Muscle of leg (tissue), 11 donors: ENCODE results near the gene SYT1. TPM values are rescaled to one million over a fixed set of nuclear protein-coding genes. Genes with fewer than 3 reads are reported as not detected.

Experiments
- DNase-seq: peaks from one replicate; pipeline ENCODE4 v3.0.0; 2013
- H3K27ac ChIP-seq: one replicate; pipeline ENCODE4 v1.5.1; 2013; ENCODE audit warnings: mild to moderate bottlenecking, low read length, control low read depth
- H3K27me3 ChIP-seq: one replicate; pipeline ENCODE4 v1.6.1; 2013; ENCODE audit warnings: low read length; ENCODE audit not compliant: control insufficient read depth, insufficient read depth
- H3K36me3 ChIP-seq: one replicate; pipeline ENCODE4 v1.6.1; 2013; ENCODE audit warnings: low read length; ENCODE audit not compliant: control insufficient read depth, insufficient read depth
- H3K4me1 ChIP-seq: one replicate; pipeline ENCODE4 v1.6.1; 2013; ENCODE audit warnings: low read length; ENCODE audit not compliant: control insufficient read depth, insufficient read depth
- H3K4me3 ChIP-seq: one replicate; pipeline ENCODE4 v1.5.1; 2013; ENCODE audit warnings: low read length, control low read depth
- H3K9me3 ChIP-seq: replicated peaks from 2 replicates; pipeline ENCODE4 v1.6.1; 2013; ENCODE audit warnings: low read depth, low read length; ENCODE audit not compliant: control insufficient read depth
- WGBS: methylation state at CpG from one replicate; pipeline ENCODE4 v1.1.5; 2013; ENCODE audit warnings: missing lambda C conversion rate; ENCODE audit not compliant: insufficient coverage; 5-methylcytosine and 5-hydroxymethylcytosine counted together
- polyA plus RNA-seq, 8 donors: library from polyadenylated mRNA; unstranded; fragments of 120-200 nt; gene quantifications; one replicate each; pipeline versions ENCODE4 v1.2.1 to v1.2.3, GENCODE V29; 2013; ENCODE audit warnings: inconsistent platforms in 1 of 8, low replicate concordance in 1 of 8; ENCODE audit not compliant: insufficient read length in 8 of 8, insufficient read depth in 1 of 8
- total RNA-seq: library from RNA; stranded (reverse); fragments of 120-200 nt; gene quantifications from one replicate; pipeline ENCODE4 v1.2.4, GENCODE V29; 2013

Gene SYT1
- total and polyA plus RNA-seq, 9 donors: 1.1 to 2.5 (median 1.8) TPM

DNA sequence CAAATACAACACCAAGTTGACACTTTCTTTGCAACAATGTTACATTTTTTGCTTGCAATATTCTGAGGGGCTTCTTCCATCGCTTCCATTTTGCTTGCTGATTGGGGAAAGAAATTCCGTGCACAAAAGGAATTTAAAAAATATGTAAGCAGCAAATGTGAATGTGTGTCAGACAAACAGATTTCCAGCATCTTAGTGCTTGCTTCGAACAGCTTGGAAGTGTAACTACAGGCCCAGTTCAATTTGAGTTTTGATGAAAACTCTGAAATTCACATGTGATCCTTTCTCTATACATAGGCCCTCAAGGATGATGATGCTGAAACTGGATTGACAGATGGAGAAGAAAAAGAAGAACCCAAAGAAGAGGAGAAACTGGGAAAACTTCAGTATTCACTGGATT, 427.1 kb downstream of the SYT1 start:
- Histone ChIP-seq H3K4me3 (no peak overlapping the region), H3K27ac (no peak overlapping the region), H3K36me3 (no peaks in the 10 kb centered on the region), H3K9me3 (no peaks in the 10 kb centered on the region), H3K4me1 (no peaks in the 10 kb centered on the region), H3K27me3 (no peaks in the 10 kb centered on the region)
- WGBS: 86% methylated on average over 1 of the region's 3 CpGs
- DNase-seq: no peak

DNA sequence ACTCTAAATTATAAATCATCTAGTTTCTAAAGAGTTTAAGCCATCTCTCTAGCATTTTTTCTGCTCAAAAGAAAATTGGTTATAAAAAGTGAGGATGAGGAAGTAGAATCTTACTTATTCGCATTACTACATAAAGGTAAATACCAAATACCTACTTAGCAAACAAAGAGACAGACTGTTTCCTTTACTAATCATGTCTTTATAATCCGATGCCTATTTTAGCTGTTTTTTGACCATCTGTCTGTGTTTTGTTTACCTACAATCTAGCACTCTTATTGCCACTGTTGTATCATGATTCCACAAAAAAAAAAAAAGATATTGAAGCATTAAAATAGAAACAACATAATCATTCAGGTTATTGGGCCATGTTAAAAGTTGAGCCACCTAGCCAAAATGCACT, 430.0 kb downstream of the SYT1 start:
- no peaks in the 10 kb centered on the region for H3K27me3 ChIP-seq
- no peak overlapping the region for H3K27ac ChIP-seq
- no peak for DNase-seq
- H3K4me3 ChIP-seq: no peak overlapping the region
- no peaks in the 10 kb centered on the region for H3K9me3 ChIP-seq
- no peaks in the 10 kb centered on the region for H3K36me3 ChIP-seq
- WGBS: no CpG with 5 or more reads among the region's 2 CpGs
- no peaks in the 10 kb centered on the region for H3K4me1 ChIP-seq

DNA sequence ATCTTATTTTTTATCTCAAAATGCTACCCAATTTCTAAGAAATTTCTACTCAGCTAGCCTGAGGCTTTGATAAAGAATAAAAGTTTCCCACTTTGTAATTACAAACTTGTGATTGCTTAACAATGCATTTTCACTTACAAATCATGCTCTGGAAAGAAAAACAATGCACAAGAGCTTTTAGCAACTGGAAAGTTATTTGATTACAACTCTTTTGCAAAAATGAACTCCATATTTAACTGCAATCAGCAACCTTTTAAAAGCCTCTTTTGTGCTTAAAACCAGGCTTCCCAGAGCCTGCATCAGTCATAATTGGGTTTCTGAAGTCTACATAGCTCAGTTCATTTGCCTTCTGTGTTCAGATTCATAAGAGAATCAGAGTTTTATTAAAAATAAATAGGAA, 431.0 kb downstream of the SYT1 start:
- Histone ChIP-seq H3K27me3 (no peaks in the 10 kb centered on the region), H3K36me3 (no peaks in the 10 kb centered on the region), H3K27ac (no peak overlapping the region), H3K9me3 (no peaks in the 10 kb centered on the region), H3K4me3 (no peak overlapping the region), H3K4me1 (no peaks in the 10 kb centered on the region)
- no peak for DNase-seq

DNA sequence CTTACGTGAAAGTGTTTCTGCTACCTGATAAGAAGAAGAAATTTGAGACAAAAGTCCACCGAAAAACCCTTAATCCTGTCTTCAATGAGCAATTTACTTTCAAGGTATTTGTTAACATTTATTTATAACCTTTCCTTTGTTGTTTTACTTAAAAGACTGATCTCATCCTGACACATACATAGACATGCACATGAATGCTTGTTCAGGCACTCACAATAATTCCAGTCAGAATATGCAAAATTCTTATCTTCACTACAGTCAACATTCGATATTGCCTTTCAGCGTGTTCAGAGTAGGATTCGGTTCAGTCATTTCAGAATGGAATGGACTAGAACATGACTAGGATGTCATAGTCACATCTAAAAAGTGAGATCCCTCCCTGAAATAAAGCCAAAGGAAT, 431.6 kb downstream of the SYT1 start:
- Histone ChIP-seq H3K27me3 (no peaks in the 10 kb centered on the region), H3K9me3 (no peaks in the 10 kb centered on the region), H3K36me3 (no peaks in the 10 kb centered on the region), H3K27ac (no peak overlapping the region), H3K4me1 (no peaks in the 10 kb centered on the region), H3K4me3 (no peak overlapping the region)
- WGBS: no CpG with 5 or more reads among the region's 5 CpGs
- DNase-seq: no peak

DNA sequence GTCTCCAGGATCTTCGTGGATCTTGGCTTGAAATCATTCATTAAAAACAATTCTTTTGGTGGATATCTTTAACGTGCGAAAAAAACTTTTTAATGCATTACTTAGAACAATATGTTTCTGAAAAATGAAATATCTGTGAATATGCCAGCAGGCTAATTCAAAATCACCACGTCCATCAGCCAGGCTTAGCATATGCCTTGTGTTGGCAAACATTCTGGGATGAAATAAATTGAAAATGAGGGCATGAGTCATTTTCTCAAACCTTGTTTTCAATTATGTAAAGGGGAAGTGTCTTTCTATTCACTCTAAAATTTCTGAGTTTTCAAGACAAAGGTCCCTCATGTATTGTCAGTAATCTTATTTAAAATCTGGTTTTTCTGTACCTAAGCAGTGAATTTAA, 432.3 kb downstream of the SYT1 start:
- no CpG with 5 or more reads among the region's 4 CpGs for WGBS
- Histone ChIP-seq H3K27me3 (no peaks in the 10 kb centered on the region), H3K36me3 (no peaks in the 10 kb centered on the region), H3K4me3 (no peak overlapping the region), H3K27ac (no peak overlapping the region), H3K9me3 (no peaks in the 10 kb centered on the region), H3K4me1 (no peaks in the 10 kb centered on the region)
- no peak for DNase-seq

DNA sequence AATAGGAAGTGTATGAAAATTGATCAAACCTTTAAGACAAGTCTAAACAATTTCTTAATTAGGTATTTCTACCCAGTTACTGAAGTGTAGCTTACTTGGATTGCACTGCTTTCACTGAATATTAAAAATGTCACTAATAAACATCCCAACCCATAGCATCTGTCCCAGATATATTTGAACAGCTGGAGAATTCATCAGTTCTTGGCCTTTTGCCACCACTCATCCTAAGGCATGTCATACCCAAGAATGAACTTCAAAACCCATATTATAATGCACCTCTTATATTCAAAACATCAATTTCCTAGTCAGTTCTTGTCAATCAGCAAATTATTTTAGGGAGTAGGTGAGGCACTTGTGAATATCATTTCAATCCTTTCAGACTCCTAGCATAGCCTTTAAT, 433.9 kb downstream of the SYT1 start:
- H3K4me3 ChIP-seq: no peak overlapping the region
- no peaks in the 10 kb centered on the region for H3K4me1 ChIP-seq
- no peak overlapping the region for H3K27ac ChIP-seq
- DNase-seq: peak; percentile 61
- H3K9me3 ChIP-seq: no peaks in the 10 kb centered on the region
- no peaks in the 10 kb centered on the region for H3K36me3 ChIP-seq
- H3K27me3 ChIP-seq: no peaks in the 10 kb centered on the region

DNA sequence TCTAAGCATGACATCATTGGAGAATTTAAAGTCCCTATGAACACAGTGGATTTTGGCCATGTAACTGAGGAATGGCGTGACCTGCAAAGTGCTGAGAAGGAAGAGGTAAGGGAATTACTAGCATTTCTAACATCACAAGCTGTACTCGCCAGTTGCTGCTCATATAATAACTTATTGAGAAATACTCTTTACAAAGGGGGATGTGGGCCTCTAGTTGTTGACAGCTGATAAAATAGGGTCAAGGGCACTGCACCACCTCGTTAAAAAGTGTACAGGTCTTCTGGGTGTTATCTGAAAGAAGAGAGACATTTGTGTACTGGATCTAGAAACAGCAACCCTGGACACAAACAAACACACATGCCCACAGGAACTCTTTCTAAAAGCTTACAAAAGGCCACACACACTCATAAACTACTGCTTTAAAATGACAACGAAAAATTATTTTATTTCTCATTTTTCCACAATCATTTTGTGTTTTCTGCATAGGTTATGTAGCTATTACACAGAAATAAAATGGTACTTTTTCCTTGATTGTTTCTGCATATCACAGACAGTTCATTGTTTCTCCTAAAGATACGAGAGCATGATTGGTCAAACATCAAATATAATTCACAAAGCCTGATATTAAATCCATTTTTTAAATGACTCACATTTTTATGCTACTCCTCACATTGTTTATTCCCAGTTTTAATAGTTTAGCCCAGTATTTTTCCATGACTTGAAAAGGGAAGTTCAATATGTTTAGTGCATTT, 435.0 kb downstream of the SYT1 start:
- H3K36me3 ChIP-seq: no peaks in the 10 kb centered on the region
- no peak overlapping the region for H3K27ac ChIP-seq
- no peaks in the 10 kb centered on the region for H3K4me1 ChIP-seq
- H3K9me3 ChIP-seq: no peaks in the 10 kb centered on the region
- no CpG with 5 or more reads among the region's 5 CpGs for WGBS
- no peaks in the 10 kb centered on the region for H3K27me3 ChIP-seq
- no peak overlapping the region for H3K4me3 ChIP-seq
- no peak for DNase-seq

DNA sequence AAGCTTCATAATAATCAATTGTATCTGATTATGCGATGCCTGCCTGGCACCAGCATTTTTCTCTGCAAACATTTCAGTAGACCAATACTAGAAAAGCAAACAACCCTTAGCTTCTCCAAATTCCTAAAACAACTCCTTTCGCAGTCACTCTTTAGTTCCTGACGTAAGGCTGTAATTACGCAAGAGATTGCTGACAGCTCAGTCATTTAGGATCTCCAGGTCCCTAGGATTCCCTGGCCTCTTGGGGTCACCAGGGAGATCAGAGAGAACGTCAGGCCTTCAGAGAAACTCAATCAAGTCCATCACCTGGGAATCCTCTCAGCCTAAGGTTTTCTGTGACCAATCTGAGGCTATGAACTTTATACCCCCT, 435.6 kb downstream of the SYT1 start:
- 82% methylated on average over 3 of the region's 5 CpGs for WGBS
- H3K4me3 ChIP-seq: no peak overlapping the region
- no peak overlapping the region for H3K27ac ChIP-seq
- no peaks in the 10 kb centered on the region for H3K27me3 ChIP-seq
- DNase-seq: no peak
- H3K4me1 ChIP-seq: no peaks in the 10 kb centered on the region
- no peaks in the 10 kb centered on the region for H3K36me3 ChIP-seq
- H3K9me3 ChIP-seq: no peaks in the 10 kb centered on the region

DNA sequence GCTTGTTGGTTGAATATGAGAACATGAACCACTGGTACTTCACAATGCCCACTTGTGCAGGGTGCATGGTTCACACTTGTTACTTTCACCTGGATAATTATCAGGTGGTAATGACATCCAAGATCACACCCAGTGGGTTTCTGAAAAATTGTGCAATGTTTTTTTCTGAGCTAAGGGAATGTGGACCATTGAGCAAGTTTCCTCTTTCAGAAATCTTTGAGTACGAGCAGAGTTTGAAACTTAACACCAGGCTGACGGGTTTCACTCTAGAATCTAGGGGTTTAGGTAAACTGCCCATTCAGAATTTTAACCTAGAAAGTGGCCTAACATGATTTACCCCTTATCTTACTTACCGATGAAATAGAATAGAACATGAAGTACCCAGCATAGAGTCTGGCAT, 436.6 kb downstream of the SYT1 start:
- DNase-seq: no peak
- H3K27ac ChIP-seq: peak overlapping the region; percentile 40
- WGBS: no CpG with 5 or more reads among the region's 3 CpGs

DNA sequence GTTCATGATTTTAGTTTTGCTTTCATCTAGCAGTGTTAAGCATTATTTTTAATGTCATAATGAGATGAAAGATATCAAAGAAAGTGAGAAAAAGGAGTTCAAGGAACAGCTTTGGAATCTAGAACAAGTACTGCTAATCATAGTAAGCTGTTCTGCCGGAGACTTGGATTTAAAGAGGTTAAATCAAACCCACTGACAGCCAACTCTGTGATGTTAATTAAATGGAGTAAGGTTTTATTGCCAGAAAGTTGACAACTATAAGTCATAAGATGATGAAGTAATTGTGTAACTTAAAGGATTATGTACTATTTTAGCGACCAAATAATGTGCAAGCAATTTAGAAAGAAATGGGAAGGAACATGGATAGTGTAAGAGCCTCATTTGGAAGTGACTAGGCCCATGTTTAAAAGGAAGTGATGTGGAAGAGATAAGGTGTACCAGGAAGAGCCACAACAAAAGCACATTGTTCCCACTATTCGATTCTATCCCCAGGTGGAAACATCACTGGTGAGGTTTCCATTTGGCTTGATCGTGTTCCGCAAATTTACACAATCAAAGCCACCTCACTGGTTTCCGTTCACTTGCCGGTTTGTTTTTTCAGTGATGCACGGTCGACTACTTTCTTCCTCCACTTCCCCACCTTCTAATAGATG, 437.7 kb downstream of the SYT1 start:
- no peak overlapping the region for H3K4me3 ChIP-seq
- no peaks in the 10 kb centered on the region for H3K36me3 ChIP-seq
- no peaks in the 10 kb centered on the region for H3K27me3 ChIP-seq
- H3K4me1 ChIP-seq: no peaks in the 10 kb centered on the region
- WGBS: 40% methylated on average over 2 of the region's 9 CpGs
- peak; percentile 44 for DNase-seq
- H3K9me3 ChIP-seq: no peaks in the 10 kb centered on the region
- H3K27ac ChIP-seq: peak overlapping the region; percentile 4

More for the DNA sequence above, 436.6 kb downstream of the SYT1 start:
- Histone ChIP-seq H3K36me3 (no peaks in the 10 kb centered on the region), H3K27me3 (no peaks in the 10 kb centered on the region), H3K9me3 (no peaks in the 10 kb centered on the region), H3K4me1 (no peaks in the 10 kb centered on the region), H3K4me3 (no peak overlapping the region)

DNA sequence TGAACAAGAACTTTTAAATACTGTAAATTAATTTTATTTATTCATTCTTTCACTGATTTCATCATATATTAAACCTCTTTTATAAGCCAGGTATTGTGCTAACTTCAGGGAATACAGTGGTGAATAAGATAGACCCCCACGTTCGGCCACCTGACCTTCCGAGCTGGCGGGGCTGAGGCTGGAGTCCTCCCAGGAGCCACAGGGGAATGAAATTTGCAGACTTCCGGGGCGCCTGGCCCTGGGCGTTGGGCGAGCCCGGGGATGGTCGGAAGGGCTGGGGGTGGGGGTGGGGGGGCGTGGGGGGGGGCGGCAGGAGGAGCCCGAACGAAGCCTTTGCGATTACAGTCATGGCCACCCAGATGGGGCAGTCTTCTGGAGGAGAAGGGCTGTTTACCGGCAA, 442.8 kb downstream of the SYT1 start:
- H3K36me3 ChIP-seq: no peaks in the 10 kb centered on the region
- no peak overlapping the region for H3K27ac ChIP-seq
- WGBS: 83% methylated on average over 1 of the region's 16 CpGs
- no peak overlapping the region for H3K4me3 ChIP-seq
- H3K27me3 ChIP-seq: no peaks in the 10 kb centered on the region
- H3K9me3 ChIP-seq: no peaks in the 10 kb centered on the region
- no peak for DNase-seq
- no peaks in the 10 kb centered on the region for H3K4me1 ChIP-seq
